ENCODE data around the gene KIF21B.

DNA sequence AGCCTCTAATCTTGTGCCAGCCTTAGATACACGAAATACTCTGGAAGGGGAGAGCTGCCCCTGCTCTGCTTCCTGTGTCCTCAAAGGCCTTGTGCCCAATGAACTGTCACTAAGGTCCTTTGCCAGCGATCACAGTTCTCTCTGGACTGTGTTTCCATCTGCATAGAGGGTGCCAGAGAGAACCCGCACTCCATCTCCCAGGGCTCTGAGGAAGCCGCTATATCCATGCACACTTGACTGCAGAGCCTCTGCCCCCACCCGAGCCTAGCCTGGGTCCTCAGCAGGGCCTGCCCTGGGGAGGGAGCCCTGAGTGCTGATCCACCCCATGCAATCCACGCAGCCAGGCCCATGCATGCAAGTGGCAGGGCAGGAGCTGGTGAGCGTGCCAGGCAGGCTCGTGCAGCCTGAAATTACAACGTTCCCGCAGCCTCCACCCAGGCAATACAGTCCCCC is 30.6 kb upstream of the KIF21B start:
- no peak for TF ChIP-seq TAF1 (IDR thresholded peaks at IDR 0.05; ENCODE audit: borderline replicate concordance, low read depth, low read length)
- TF ChIP-seq POLR2A (IDR thresholded peaks at IDR 0.05; ENCODE audit: low read depth, low read length) = no peak
